ENCODE measurements around the gene OR2A42.
"Not testable (repeated sequence)": the region's sequence is repeated elsewhere in the genome, so short reads cannot be mapped to it uniquely, and the experiment has no call there.

Gene OR2A42

GRCh38 chr7:144239365-144239764, at the start of gene OR2A42:
TSS of gene OR2A42 (minus strand) at chr7:144239605. CDS start at chr7:144232843, 6,762 bp downstream.
- not testable (repeated sequence) for DNase-seq

GRCh38 chr7:144287171-144287784, 47.9 kb upstream of the OR2A42 start:
- DNase-seq = not testable (repeated sequence)

- DNase-seq = not testable (repeated sequence)
Measured at GRCh38 chr7:144283716-144284115, 44.3 kb upstream of the OR2A42 start.

- DNase-seq = not testable (repeated sequence)
Measured at GRCh38 chr7:144282490-144282889, 43.1 kb upstream of the OR2A42 start.

- DNase-seq = not testable (repeated sequence)
Measured at GRCh38 chr7:144281981-144282380, 42.6 kb upstream of the OR2A42 start.

GRCh38 chr7:144280010-144280409, 40.6 kb upstream of the OR2A42 start:
- DNase-seq = not testable (repeated sequence)

GRCh38 chr7:144275281-144275680, 35.9 kb upstream of the OR2A42 start:
- DNase-seq = not testable (repeated sequence)

GRCh38 chr7:144269188-144269587, 29.8 kb upstream of the OR2A42 start, which contains the start of gene CTAGE8:
TSS of gene CTAGE8 (minus strand) at chr7:144269288. CDS start at chr7:144269250, 38 bp downstream.
- not testable (repeated sequence) for DNase-seq

- DNase-seq = not testable (repeated sequence)
Measured at GRCh38 chr7:144264692-144265091, 25.3 kb upstream of the OR2A42 start, which contains the start of gene OR2A7. TSS of gene OR2A7 (minus strand) at chr7:144264792. CDS start at chr7:144259628, 5,164 bp downstream.

GRCh38 chr7:144262128-144262527, 22.7 kb upstream of the OR2A42 start:
- not testable (repeated sequence) for DNase-seq

- DNase-seq = not testable (repeated sequence)
Measured at GRCh38 chr7:144259067-144259466, 19.7 kb upstream of the OR2A42 start.

GRCh38 chr7:144256112-144256511, 16.7 kb upstream of the OR2A42 start:
- peak in 1 of 2 donors; percentile 44 for DNase-seq

GRCh38 chr7:144255471-144255897, 16.1 kb upstream of the OR2A42 start:
- DNase-seq = peak in 1 of 2 donors; percentile 0

- not testable (repeated sequence) for DNase-seq
Measured at GRCh38 chr7:144252307-144252706, 12.9 kb upstream of the OR2A42 start.

GRCh38 chr7:144247674-144248330, 8.4 kb upstream of the OR2A42 start:
- DNase-seq = not testable (repeated sequence)

- not testable (repeated sequence) for DNase-seq
Measured at GRCh38 chr7:144246967-144247366, 7.6 kb upstream of the OR2A42 start.

GRCh38 chr7:144245372-144245771, 6.0 kb upstream of the OR2A42 start:
- not testable (repeated sequence) for DNase-seq

- not testable (repeated sequence) for DNase-seq
Measured at GRCh38 chr7:144238530-144239082, 799 bp downstream of the OR2A42 start.

GRCh38 chr7:144233039-144233438, 6.4 kb downstream of the OR2A42 start:
- not testable (repeated sequence) for DNase-seq

GRCh38 chr7:144231027-144231426, 8.4 kb downstream of the OR2A42 start:
- DNase-seq = not testable (repeated sequence)

- DNase-seq = not testable (repeated sequence)
Measured at GRCh38 chr7:144228810-144229209, 10.6 kb downstream of the OR2A42 start.

GRCh38 chr7:144226866-144227265, 12.5 kb downstream of the OR2A42 start:
- peak in 1 of 2 donors; percentile 1 for DNase-seq

- DNase-seq = not testable (repeated sequence)
Measured at GRCh38 chr7:144223675-144224074, 15.7 kb downstream of the OR2A42 start.

Data from inflammatory macrophage treated with lipopolysaccharide for 1 hour (primary cell).